ENCODE data around the gene NIF3L1. TPM values are rescaled to one million over a fixed set of nuclear protein-coding genes. Genes with fewer than 3 reads are reported as not detected.

NIF3L1 gene
- total RNA-seq, 2 experiments from 2014 or later: 37.0 to 39.0 TPM

DNA sequence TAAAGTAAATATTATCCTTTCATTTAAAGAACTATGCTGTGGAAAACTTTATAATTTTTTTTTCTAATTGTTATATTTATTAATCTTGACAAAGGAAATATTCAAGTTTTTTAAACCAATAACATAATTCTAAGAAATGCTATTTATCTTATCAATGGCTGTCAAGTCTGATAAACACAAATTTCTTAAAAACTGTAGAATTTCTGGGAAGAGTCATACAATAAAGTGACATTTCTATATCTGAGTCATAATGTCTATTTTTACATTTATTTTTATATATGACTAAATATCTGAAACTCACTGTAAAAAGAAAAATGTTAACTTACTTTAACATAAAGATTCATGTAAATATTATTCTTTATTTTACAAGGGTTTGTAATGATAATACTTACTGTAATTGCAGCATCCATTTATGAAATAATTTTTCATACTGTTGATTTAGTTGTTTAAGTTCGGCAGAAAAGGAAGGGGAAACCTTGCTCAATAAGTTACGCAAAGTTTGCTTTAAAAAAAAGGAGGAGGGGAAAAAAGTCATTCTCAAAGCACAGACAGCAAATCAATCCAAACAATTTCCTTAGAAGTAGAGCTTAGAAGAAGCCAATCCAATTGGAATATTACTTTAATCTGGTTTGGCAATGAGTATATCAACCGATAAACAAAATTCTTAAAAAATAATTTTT is 41.9 kb downstream of the NIF3L1 start:
- Mint-ChIP-seq H3K36me3 (ENCODE audit: low read depth) (peaks cover 35% of the 10 kb centered on the region), H3K4me3 (no peak overlapping the region), H3K27ac (no peak overlapping the region), H3K27me3 (ENCODE audit: low read depth) (no peaks in the 10 kb centered on the region), H3K9me3 (ENCODE audit: insufficient read depth) (no peaks in the 10 kb centered on the region), H3K4me1 (ENCODE audit: low read depth) (no peaks in the 10 kb centered on the region)
- ChIA-PET CTCF (interaction anchor here (1.1 kb wide), 1 partner anchor 301 kb away, joined by 4 read pairs; no protein-coding TSS in a partner anchor), POLR2A (no interaction called here)
- ATAC-seq (no peak), DNase-seq (no peak)

GRCh38 chr2:200939832-200940231 is 50.7 kb downstream of the NIF3L1 start:
- DNase-seq (no peak), ATAC-seq (no peak)
- ChIA-PET POLR2A (no interaction called here), CTCF (interaction anchor here (1.5 to 1.6 kb wide), 2 partner anchors 14 to 130 kb away, joined by 3 to 4 read pairs; no protein-coding TSS in a partner anchor)
- Mint-ChIP-seq H3K27ac (no peak overlapping the region), H3K4me1 (ENCODE audit: low read depth) (no peaks in the 10 kb centered on the region), H3K27me3 (ENCODE audit: low read depth) (no peaks in the 10 kb centered on the region), H3K9me3 (ENCODE audit: insufficient read depth) (no peaks in the 10 kb centered on the region), H3K36me3 (ENCODE audit: low read depth) (peaks cover 49% of the 10 kb centered on the region), H3K4me3 (no peak overlapping the region)

GRCh38 chr2:200943527-200944105 is 54.4 kb downstream of the NIF3L1 start:
- no peaks in the 10 kb centered on the region for H3K9me3 Mint-ChIP-seq (ENCODE audit: insufficient read depth)
- no peaks in the 10 kb centered on the region for H3K4me1 Mint-ChIP-seq (ENCODE audit: low read depth)
- no peak overlapping the region for H3K4me3 Mint-ChIP-seq
- H3K36me3 Mint-ChIP-seq (ENCODE audit: low read depth): peaks cover 49% of the 10 kb centered on the region
- no peak overlapping the region for H3K27ac Mint-ChIP-seq
- POLR2A ChIA-PET: no interaction called here
- H3K27me3 Mint-ChIP-seq (ENCODE audit: low read depth): no peaks in the 10 kb centered on the region
- DNase-seq (no peak), ATAC-seq (no peak)
- CTCF ChIA-PET: interaction anchor here (1.6 to 1.8 kb wide), 2 partner anchors 20 to 125 kb away, joined by 4 to 5 read pairs; partner anchors contain the start of gene ORC2

GRCh38 chr2:200944467-200945394 is 55.6 kb downstream of the NIF3L1 start:
- Mint-ChIP-seq H3K9me3 (ENCODE audit: insufficient read depth) (no peaks in the 10 kb centered on the region), H3K4me1 (ENCODE audit: low read depth) (no peaks in the 10 kb centered on the region), H3K36me3 (ENCODE audit: low read depth) (peaks cover 47% of the 10 kb centered on the region), H3K27ac (no peak overlapping the region), H3K27me3 (ENCODE audit: low read depth) (no peaks in the 10 kb centered on the region), H3K4me3 (no peak overlapping the region)
- ChIA-PET CTCF (interaction anchor here (0.6 to 1.8 kb wide), 8 partner anchors 11 to 238 kb away, joined by 3 to 7 read pairs (median 4); partner anchors contain the start of genes CASP10 and ORC2), POLR2A (interaction anchor here (1.9 kb wide), 1 partner anchor 11 kb away, joined by 4 read pairs; no protein-coding TSS in a partner anchor)
- DNase-seq: peak; percentile 30
- ATAC-seq: no peak

- H3K4me3 Mint-ChIP-seq: no peak overlapping the region
- no peaks in the 10 kb centered on the region for H3K9me3 Mint-ChIP-seq (ENCODE audit: insufficient read depth)
- ChIA-PET CTCF (interaction anchor here (1.0 to 1.7 kb wide), 6 partner anchors 10 to 238 kb away, joined by 3 to 7 read pairs (median 4); partner anchors contain the start of genes CASP10 and ORC2), POLR2A (interaction anchor here (1.9 kb wide), 1 partner anchor 11 kb away, joined by 4 read pairs; no protein-coding TSS in a partner anchor)
- peaks cover 45% of the 10 kb centered on the region for H3K36me3 Mint-ChIP-seq (ENCODE audit: low read depth)
- DNase-seq (no peak), ATAC-seq (no peak)
- no peak overlapping the region for H3K27ac Mint-ChIP-seq
- no peaks in the 10 kb centered on the region for H3K27me3 Mint-ChIP-seq (ENCODE audit: low read depth)
- H3K4me1 Mint-ChIP-seq (ENCODE audit: low read depth): no peaks in the 10 kb centered on the region
Observed at GRCh38 chr2:200945395-200945729, 56.2 kb downstream of the NIF3L1 start.

DNA sequence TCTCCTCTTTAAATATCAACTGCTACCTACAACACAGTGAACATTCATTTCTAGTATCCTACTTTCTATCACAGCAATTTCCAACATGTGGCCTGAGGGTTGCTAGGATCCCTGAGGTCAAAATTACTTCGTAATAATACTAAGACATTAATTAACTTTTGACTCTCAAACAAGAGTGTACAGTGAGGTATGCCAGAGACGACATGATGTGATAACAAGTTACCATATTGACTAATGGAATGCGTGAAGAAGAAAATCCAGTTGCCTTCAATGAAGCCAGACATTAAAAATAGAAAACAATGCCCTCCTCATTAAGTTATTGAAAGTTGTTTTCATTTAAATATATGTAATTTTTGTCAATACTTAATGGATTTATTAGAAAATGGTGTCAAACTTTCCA is 61.2 kb downstream of the NIF3L1 start:
- no peak for DNase-seq
- H3K36me3 Mint-ChIP-seq (ENCODE audit: low read depth): peaks cover 36% of the 10 kb centered on the region
- no peaks in the 10 kb centered on the region for H3K27me3 Mint-ChIP-seq (ENCODE audit: low read depth)
- H3K4me3 Mint-ChIP-seq: no peak overlapping the region
- CTCF ChIA-PET: interaction anchor here (0.7 to 1.1 kb wide), 2 partner anchors 12 to 49 kb away, joined by 3 to 6 read pairs; no protein-coding TSS in a partner anchor
- POLR2A ChIA-PET: no interaction called here
- H3K9me3 Mint-ChIP-seq (ENCODE audit: insufficient read depth): no peaks in the 10 kb centered on the region
- no peaks in the 10 kb centered on the region for H3K4me1 Mint-ChIP-seq (ENCODE audit: low read depth)
- no peak overlapping the region for H3K27ac Mint-ChIP-seq
- ATAC-seq: no peak

Other genes starting within 250 kb of the NIF3L1 start
- 100 to 1,000 TPM; 276 to 304 TPM for gene BZW1, start 77.5 kb upstream of the NIF3L1 start, total RNA-seq
- gene CLK1, start 24.7 kb upstream of the NIF3L1 start, total RNA-seq: 100 to 1,000 TPM; 122 to 126 TPM
- 10 to 100 TPM; 81.6 to 82.9 TPM for gene PPIL3, start 294 bp upstream of the NIF3L1 start, total RNA-seq
- 10 to 100 TPM; 47.4 to 57.2 TPM for gene ORC2, start 74.3 kb downstream of the NIF3L1 start, total RNA-seq
- 10 to 100 TPM; 35.9 to 40.2 TPM for gene HYCC2, start 182.3 kb downstream of the NIF3L1 start, total RNA-seq
- gene NDUFB3, start 182.6 kb downstream of the NIF3L1 start, total RNA-seq: 100 to 1,000 TPM; 167 to 173 TPM
- 10 to 100 TPM; 90.4 to 95.0 TPM for gene CFLAR, start 226.8 kb downstream of the NIF3L1 start, total RNA-seq

All from activated CD8-positive, alpha-beta T cell treated with anti-CD3 and anti-CD28 coated beads, Interleukin-2, amount 10 ng/mL, durations not matched to agents 7 days and 5 days (primary cell).